H1 (cell line): Measurements from ENCODE around the gene RNF144A.

ENCODE experiments used
- CEBPB ChIP-seq: IDR thresholded peaks from 2 replicates; pipeline ENCODE4 v1.6.1; 2012; ENCODE audit warnings: low read depth, low read length
- CTCF ChIP-seq, 3 experiments: IDR thresholded peaks; 1 replicate in 2 of 3; 2 replicates in 1 of 3; pipeline versions ENCODE4 v1.5.1 to v1.6.1; 2011; ENCODE audit warnings: low read length in 3 of 3, mild to moderate bottlenecking in 3 of 3, inconsistent platforms in 2 of 3, low read depth in 1 of 3, moderate library complexity in 1 of 3; ENCODE audit not compliant: insufficient read depth in 1 of 3; ENCODE audit errors: control extremely low read depth in 1 of 3
- HDAC2 ChIP-seq, 2 experiments: fragments of 300-600 bp in 1 of 2; sonication (generic) in 1 of 2; IDR thresholded peaks; 2 replicates each; pipeline ENCODE4 v1.6.1; 2011 to 2012; ENCODE audit warnings: low read depth in 2 of 2, low read length in 2 of 2, mild to moderate bottlenecking in 2 of 2, moderate library complexity in 2 of 2, borderline replicate concordance in 1 of 2, inconsistent platforms in 1 of 2
- SAP30 ChIP-seq: fragments of 300-600 bp; sonication (generic); IDR thresholded peaks from 2 replicates; pipeline ENCODE4 v1.7.1; 2012; ENCODE audit warnings: low read length, moderate library complexity, mild to moderate bottlenecking, inconsistent platforms; ENCODE audit not compliant: insufficient read depth, insufficient replicate concordance
- TAF1 ChIP-seq: IDR thresholded peaks from 2 replicates; pipeline ENCODE4 v1.6.1; 2011; ENCODE audit warnings: mild to moderate bottlenecking, low read depth, low read length

- no peak for TF ChIP-seq CTCF (IDR thresholded peaks at IDR 0.05; ENCODE audit: control extremely low read depth in 1 of 3, insufficient read depth in 1 of 3, low read depth in 1 of 3, low read length in 3 of 3)
- TF ChIP-seq CEBPB, result no peak
- TF ChIP-seq SAP30, result no peak
- TF ChIP-seq HDAC2 (IDR thresholded peaks at IDR 0.05; ENCODE audit: borderline replicate concordance in 1 of 2, low read depth in 2 of 2, low read length in 2 of 2), result no peak
- no peak for TF ChIP-seq TAF1
These were observed 41.5 kb downstream of the RNF144A start for GRCh38 chr2:6958616-6959235.
